Measurements from ENCODE around the gene MDFIC. TPM values are rescaled to one million over a fixed set of nuclear protein-coding genes. Genes with fewer than 3 reads are reported as not detected.
"Not testable (repeated sequence)": the region's sequence is repeated elsewhere in the genome, so short reads cannot be mapped to it uniquely, and the experiment has no call there.

MDFIC gene
- total RNA-seq = 30.5 TPM

- Histone ChIP-seq H3K4me3 (ENCODE audit: low read length) (peak within 1 kb of the TSS; percentile 85), H3K9me3 (ENCODE audit: low read depth, low read length) (no peaks in the 10 kb centered on the region), H3K4me1 (ENCODE audit: insufficient read depth, low read length) (peaks cover 16% of the 10 kb centered on the region), H3K27me3 (ENCODE audit: insufficient read depth, low read length) (no peaks in the 10 kb centered on the region)
These were observed at the start of gene MDFIC for GRCh38 chr7:114922026-114922651. MDFIC (plus strand) TSS chr7:114922094; CDS start chr7:114923034, 940 bp downstream.

GRCh38 chr7:114874170-114874569 lies 47.7 kb upstream of the MDFIC start:
- Histone ChIP-seq H3K4me3 (ENCODE audit: low read length) (no peak overlapping the region), H3K4me1 (ENCODE audit: insufficient read depth, low read length) (no peaks in the 10 kb centered on the region), H3K27me3 (ENCODE audit: insufficient read depth, low read length) (no peaks in the 10 kb centered on the region), H3K9me3 (ENCODE audit: low read depth, low read length) (no peaks in the 10 kb centered on the region)

GRCh38 chr7:114875186-114875585 lies 46.7 kb upstream of the MDFIC start:
- peaks cover 9% of the 10 kb centered on the region for H3K9me3 ChIP-seq (ENCODE audit: low read depth, low read length)
- no peaks in the 10 kb centered on the region for H3K4me1 ChIP-seq (ENCODE audit: insufficient read depth, low read length)
- H3K27me3 ChIP-seq (ENCODE audit: insufficient read depth, low read length) = no peaks in the 10 kb centered on the region
- no peak overlapping the region for H3K4me3 ChIP-seq (ENCODE audit: low read length)

GRCh38 chr7:114879554-114879953 lies 42.3 kb upstream of the MDFIC start:
- Histone ChIP-seq H3K9me3 (ENCODE audit: low read depth, low read length) (peaks cover 10% of the 10 kb centered on the region), H3K4me1 (ENCODE audit: insufficient read depth, low read length) (no peaks in the 10 kb centered on the region), H3K4me3 (ENCODE audit: low read length) (no peak overlapping the region), H3K27me3 (ENCODE audit: insufficient read depth, low read length) (no peaks in the 10 kb centered on the region)

- Histone ChIP-seq H3K27me3 (ENCODE audit: insufficient read depth, low read length) (no peaks in the 10 kb centered on the region), H3K9me3 (ENCODE audit: low read depth, low read length) (no peaks in the 10 kb centered on the region), H3K4me3 (ENCODE audit: low read length) (no peak overlapping the region), H3K4me1 (ENCODE audit: insufficient read depth, low read length) (no peaks in the 10 kb centered on the region)
These were observed 36.1 kb upstream of the MDFIC start for GRCh38 chr7:114885836-114886235.

GRCh38 chr7:114886241-114886640 lies 35.7 kb upstream of the MDFIC start:
- Histone ChIP-seq H3K27me3 (ENCODE audit: insufficient read depth, low read length) (no peaks in the 10 kb centered on the region), H3K4me3 (ENCODE audit: low read length) (no peak overlapping the region), H3K4me1 (ENCODE audit: insufficient read depth, low read length) (no peaks in the 10 kb centered on the region), H3K9me3 (ENCODE audit: low read depth, low read length) (no peaks in the 10 kb centered on the region)

GRCh38 chr7:114889116-114889515 lies 32.8 kb upstream of the MDFIC start:
- not testable (repeated sequence) for H3K9me3 ChIP-seq (ENCODE audit: low read depth, low read length); H3K27me3 ChIP-seq (ENCODE audit: insufficient read depth, low read length); H3K4me1 ChIP-seq (ENCODE audit: insufficient read depth, low read length); H3K4me3 ChIP-seq (ENCODE audit: low read length)

GRCh38 chr7:114889646-114890285 lies 32.1 kb upstream of the MDFIC start:
- Histone ChIP-seq H3K9me3 (ENCODE audit: low read depth, low read length) (no peaks in the 10 kb centered on the region), H3K4me1 (ENCODE audit: insufficient read depth, low read length) (no peaks in the 10 kb centered on the region), H3K4me3 (ENCODE audit: low read length) (no peak overlapping the region), H3K27me3 (ENCODE audit: insufficient read depth, low read length) (no peaks in the 10 kb centered on the region)

- no peaks in the 10 kb centered on the region for H3K27me3 ChIP-seq (ENCODE audit: insufficient read depth, low read length)
- no peaks in the 10 kb centered on the region for H3K4me1 ChIP-seq (ENCODE audit: insufficient read depth, low read length)
- H3K4me3 ChIP-seq (ENCODE audit: low read length) = no peak overlapping the region
- no peaks in the 10 kb centered on the region for H3K9me3 ChIP-seq (ENCODE audit: low read depth, low read length)
These were observed 31.3 kb upstream of the MDFIC start for GRCh38 chr7:114890561-114890960.

- H3K9me3 ChIP-seq (ENCODE audit: low read depth, low read length) = no peaks in the 10 kb centered on the region
- no peaks in the 10 kb centered on the region for H3K27me3 ChIP-seq (ENCODE audit: insufficient read depth, low read length)
- no peaks in the 10 kb centered on the region for H3K4me1 ChIP-seq (ENCODE audit: insufficient read depth, low read length)
- no peak overlapping the region for H3K4me3 ChIP-seq (ENCODE audit: low read length)
These were observed 21.8 kb upstream of the MDFIC start for GRCh38 chr7:114900127-114900526.

GRCh38 chr7:114901771-114902170 lies 20.1 kb upstream of the MDFIC start:
- no peak overlapping the region for H3K4me3 ChIP-seq (ENCODE audit: low read length)
- H3K9me3 ChIP-seq (ENCODE audit: low read depth, low read length) = no peaks in the 10 kb centered on the region
- no peaks in the 10 kb centered on the region for H3K27me3 ChIP-seq (ENCODE audit: insufficient read depth, low read length)
- H3K4me1 ChIP-seq (ENCODE audit: insufficient read depth, low read length) = no peaks in the 10 kb centered on the region

GRCh38 chr7:114903131-114903530 lies 18.8 kb upstream of the MDFIC start:
- Histone ChIP-seq H3K27me3 (ENCODE audit: insufficient read depth, low read length) (no peaks in the 10 kb centered on the region), H3K4me3 (ENCODE audit: low read length) (no peak overlapping the region), H3K4me1 (ENCODE audit: insufficient read depth, low read length) (no peaks in the 10 kb centered on the region), H3K9me3 (ENCODE audit: low read depth, low read length) (no peaks in the 10 kb centered on the region)

- Histone ChIP-seq H3K4me3 (ENCODE audit: low read length) (no peak overlapping the region), H3K9me3 (ENCODE audit: low read depth, low read length) (no peaks in the 10 kb centered on the region), H3K4me1 (ENCODE audit: insufficient read depth, low read length) (no peaks in the 10 kb centered on the region), H3K27me3 (ENCODE audit: insufficient read depth, low read length) (no peaks in the 10 kb centered on the region)
These were observed 11.1 kb upstream of the MDFIC start for GRCh38 chr7:114910787-114911186.

- Histone ChIP-seq H3K27me3 (ENCODE audit: insufficient read depth, low read length) (no peaks in the 10 kb centered on the region), H3K4me3 (ENCODE audit: low read length) (no peak overlapping the region), H3K9me3 (ENCODE audit: low read depth, low read length) (no peaks in the 10 kb centered on the region), H3K4me1 (ENCODE audit: insufficient read depth, low read length) (peaks cover 5% of the 10 kb centered on the region)
These were observed 10.5 kb upstream of the MDFIC start for GRCh38 chr7:114911411-114911810.

GRCh38 chr7:114916261-114916892 lies 5.5 kb upstream of the MDFIC start:
- peaks cover 6% of the 10 kb centered on the region for H3K4me1 ChIP-seq (ENCODE audit: insufficient read depth, low read length)
- no peaks in the 10 kb centered on the region for H3K9me3 ChIP-seq (ENCODE audit: low read depth, low read length)
- H3K4me3 ChIP-seq (ENCODE audit: low read length) = no peak overlapping the region
- no peaks in the 10 kb centered on the region for H3K27me3 ChIP-seq (ENCODE audit: insufficient read depth, low read length)

All from mononuclear cell (primary cell).